GM12891 (cell line): ENCODE measurements around the gene CIAO3.
"Not testable (repeated sequence)": the region's sequence is repeated elsewhere in the genome, so short reads cannot be mapped to it uniquely, and the experiment has no call there.

Experiments
- DNase-seq: peaks from one replicate; pipeline ENCODE4 v3.0.0; 2011; ENCODE audit warnings: low spot score; ENCODE audit not compliant: insufficient read length
- FAIRE-seq: peaks from 2 replicates; lab custom pipeline; 2011; peaks lifted over from hg19 to GRCh38; lab: Jason Lieb, UNC
- PAX5 ChIP-seq: IDR thresholded peaks from 2 replicates; pipeline ENCODE4 v1.6.1; 2011; ENCODE audit warnings: low read length, moderate library complexity, mild to moderate bottlenecking; ENCODE audit not compliant: insufficient read depth, severe bottlenecking
- POLR2A ChIP-seq: IDR thresholded peaks from 2 replicates; pipeline ENCODE4 v1.6.1; 2011; ENCODE audit warnings: low read depth, low read length, control low read depth
- POLR2AphosphoS5 ChIP-seq: IDR thresholded peaks from 2 replicates; pipeline ENCODE4 v1.6.1; 2011; ENCODE audit warnings: low read depth, low read length, control low read depth
- POU2F2 ChIP-seq: IDR thresholded peaks from 2 replicates; pipeline ENCODE4 v1.6.1; 2011; ENCODE audit warnings: low read depth, mild to moderate bottlenecking, control low read depth, low read length, moderate library complexity
- SPI1 ChIP-seq: IDR thresholded peaks from 2 replicates; pipeline ENCODE4 v1.6.1; 2011; ENCODE audit warnings: low read depth, low read length, control low read depth
- TAF1 ChIP-seq: IDR thresholded peaks from 2 replicates; pipeline ENCODE4 v1.6.1; 2011; ENCODE audit warnings: low read depth, low read length, control low read depth

Gene CIAO3

GRCh38 chr16:761625-762513 lies 21.1 kb upstream of the CIAO3 start:
- DNase-seq: no peak
- no peak for FAIRE-seq
- TF ChIP-seq SPI1 (no peak), TAF1 (no peak), POLR2A (no peak), POU2F2 (no peak), POLR2AphosphoS5 (no peak), PAX5 (no peak)

GRCh38 chr16:760545-761343 lies 19.9 kb upstream of the CIAO3 start, which contains the start of gene MSLN:
Gene MSLN (plus strand): TSS chr16:760734. CDS start chr16:762681, 1,947 bp downstream.
- DNase-seq: no peak
- no peak for FAIRE-seq
- TF ChIP-seq POU2F2: no peak
- no peak for TF ChIP-seq PAX5
- TF ChIP-seq TAF1: no peak
- TF ChIP-seq POLR2A: no peak
- TF ChIP-seq POLR2AphosphoS5: no peak
- TF ChIP-seq SPI1: no peak

- TF ChIP-seq POLR2A (no peak), POU2F2 (no peak), TAF1 (no peak), SPI1 (no peak), PAX5 (no peak), POLR2AphosphoS5 (no peak)
- FAIRE-seq (no peak), DNase-seq (no peak)
Observed at GRCh38 chr16:760065-760464, 19.3 kb upstream of the CIAO3 start.

GRCh38 chr16:759110-759910 lies 18.5 kb upstream of the CIAO3 start:
- DNase-seq: no peak
- TF ChIP-seq POU2F2: no peak
- TF ChIP-seq TAF1: no peak
- no peak for TF ChIP-seq POLR2AphosphoS5
- TF ChIP-seq POLR2A: no peak
- no peak for TF ChIP-seq PAX5
- no peak for TF ChIP-seq SPI1
- no peak for FAIRE-seq

- FAIRE-seq: no peak
- TF ChIP-seq POLR2A (no peak), POU2F2 (no peak), POLR2AphosphoS5 (no peak), SPI1 (no peak), PAX5 (no peak), TAF1 (no peak)
- no peak for DNase-seq
Observed at GRCh38 chr16:756428-756827, 15.6 kb upstream of the CIAO3 start.

- FAIRE-seq: no peak
- no peak for DNase-seq
- TF ChIP-seq POU2F2: no peak
- no peak for TF ChIP-seq SPI1
- TF ChIP-seq POLR2A: no peak
- TF ChIP-seq TAF1: no peak
- no peak for TF ChIP-seq PAX5
- TF ChIP-seq POLR2AphosphoS5: no peak
Observed at GRCh38 chr16:754656-755055, 13.9 kb upstream of the CIAO3 start.

GRCh38 chr16:754121-754607 lies 13.4 kb upstream of the CIAO3 start:
- not testable (repeated sequence) for DNase-seq, FAIRE-seq

- FAIRE-seq (no peak), DNase-seq (no peak)
- TF ChIP-seq POU2F2: no peak
- TF ChIP-seq PAX5: no peak
- TF ChIP-seq POLR2A: no peak
- TF ChIP-seq SPI1: no peak
- no peak for TF ChIP-seq POLR2AphosphoS5
- TF ChIP-seq TAF1: no peak
Observed at GRCh38 chr16:752007-752312, 11.2 kb upstream of the CIAO3 start.
